ENCODE measurements around the gene GINS2. TPM values are rescaled to one million over a fixed set of nuclear protein-coding genes. Genes with fewer than 3 reads are reported as not detected.
A peak's percentile ranks its signal among the peaks of the same experiment; 100 is the strongest.

GINS2 gene
- total RNA-seq, 1 donor from 2014 or later = 1.1 TPM

DNA sequence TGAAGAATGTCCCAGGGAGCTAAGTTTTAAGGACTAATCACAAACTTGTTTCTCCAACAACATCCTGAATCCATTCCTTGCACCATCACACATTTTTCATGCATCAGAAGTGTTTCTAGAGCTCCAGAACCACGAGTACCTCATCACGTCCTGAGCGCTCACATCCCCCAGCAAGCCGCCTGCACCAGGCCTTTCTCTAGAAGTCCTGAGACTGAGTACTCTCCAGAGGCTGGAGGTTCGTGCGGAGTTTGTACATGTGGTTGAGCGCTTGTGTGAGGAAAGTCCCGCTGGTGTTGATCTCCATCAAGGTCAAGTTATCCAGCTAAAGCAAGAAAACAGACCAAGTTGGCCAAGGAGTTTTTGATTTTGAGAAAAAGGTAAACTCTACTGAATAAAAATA, 10.7 kb downstream of the GINS2 start:
- TF ChIP-seq, protein P1, sequence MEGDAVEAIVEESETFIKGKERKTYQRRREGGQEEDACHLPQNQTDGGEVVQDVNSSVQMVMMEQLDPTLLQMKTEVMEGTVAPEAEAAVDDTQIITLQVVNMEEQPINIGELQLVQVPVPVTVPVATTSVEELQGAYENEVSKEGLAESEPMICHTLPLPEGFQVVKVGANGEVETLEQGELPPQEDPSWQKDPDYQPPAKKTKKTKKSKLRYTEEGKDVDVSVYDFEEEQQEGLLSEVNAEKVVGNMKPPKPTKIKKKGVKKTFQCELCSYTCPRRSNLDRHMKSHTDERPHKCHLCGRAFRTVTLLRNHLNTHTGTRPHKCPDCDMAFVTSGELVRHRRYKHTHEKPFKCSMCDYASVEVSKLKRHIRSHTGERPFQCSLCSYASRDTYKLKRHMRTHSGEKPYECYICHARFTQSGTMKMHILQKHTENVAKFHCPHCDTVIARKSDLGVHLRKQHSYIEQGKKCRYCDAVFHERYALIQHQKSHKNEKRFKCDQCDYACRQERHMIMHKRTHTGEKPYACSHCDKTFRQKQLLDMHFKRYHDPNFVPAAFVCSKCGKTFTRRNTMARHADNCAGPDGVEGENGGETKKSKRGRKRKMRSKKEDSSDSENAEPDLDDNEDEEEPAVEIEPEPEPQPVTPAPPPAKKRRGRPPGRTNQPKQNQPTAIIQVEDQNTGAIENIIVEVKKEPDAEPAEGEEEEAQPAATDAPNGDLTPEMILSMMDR (IDR thresholded peaks at IDR 0.05) = no peak
- intact Hi-C loops (cut with DNase I) = no loop called here
- DNase-seq (peak; percentile 18), ATAC-seq (no peak)
- H3K4me1 ChIP-seq = peaks cover 26% of the 10 kb centered on the region
- no peaks in the 10 kb centered on the region for H3K9me3 ChIP-seq
- no peak overlapping the region for H3K4me3 ChIP-seq
- peaks cover 37% of the 10 kb centered on the region for H3K36me3 ChIP-seq
- no peak overlapping the region for H3K27ac ChIP-seq
- H3K27me3 ChIP-seq (ENCODE audit: low read depth) = no peaks in the 10 kb centered on the region

DNA sequence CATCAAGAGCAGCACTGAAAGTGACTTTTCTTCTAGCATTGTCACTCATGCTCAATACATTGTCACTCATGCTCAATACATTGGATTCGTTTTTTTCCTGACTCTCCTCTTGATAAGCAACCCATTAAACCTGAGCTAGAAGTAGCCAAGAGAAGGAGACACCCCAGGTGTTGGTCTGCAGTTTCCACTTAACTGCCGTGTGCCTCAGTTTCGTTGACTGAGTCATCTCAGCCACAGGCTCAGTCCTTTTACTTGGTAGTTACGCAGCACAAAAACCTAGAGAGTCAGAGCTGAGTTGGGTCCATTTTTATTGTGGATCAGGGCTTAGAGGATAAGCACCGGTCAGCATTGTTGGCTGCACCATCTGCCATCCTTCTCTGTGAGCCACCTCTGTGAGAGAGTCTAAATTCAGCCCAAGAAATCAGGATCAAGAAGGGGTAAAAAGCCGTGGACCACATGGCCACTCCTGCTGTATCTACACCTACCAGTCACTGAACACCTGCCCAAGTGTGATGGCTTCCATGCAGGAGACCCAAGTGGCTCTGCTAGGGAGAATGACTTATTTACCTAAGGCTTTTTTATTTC, 11.3 kb downstream of the GINS2 start:
- peaks cover 42% of the 10 kb centered on the region for H3K36me3 ChIP-seq
- ATAC-seq (no peak), DNase-seq (peak; percentile 13)
- no peak overlapping the region for H3K27ac ChIP-seq
- no peak overlapping the region for H3K4me3 ChIP-seq
- no peaks in the 10 kb centered on the region for H3K27me3 ChIP-seq (ENCODE audit: low read depth)
- TF ChIP-seq, protein P1 (IDR thresholded peaks at IDR 0.05) = no peak
- peaks cover 26% of the 10 kb centered on the region for H3K4me1 ChIP-seq
- H3K9me3 ChIP-seq = no peaks in the 10 kb centered on the region
- intact Hi-C loops (cut with DNase I) = no loop called here

DNA sequence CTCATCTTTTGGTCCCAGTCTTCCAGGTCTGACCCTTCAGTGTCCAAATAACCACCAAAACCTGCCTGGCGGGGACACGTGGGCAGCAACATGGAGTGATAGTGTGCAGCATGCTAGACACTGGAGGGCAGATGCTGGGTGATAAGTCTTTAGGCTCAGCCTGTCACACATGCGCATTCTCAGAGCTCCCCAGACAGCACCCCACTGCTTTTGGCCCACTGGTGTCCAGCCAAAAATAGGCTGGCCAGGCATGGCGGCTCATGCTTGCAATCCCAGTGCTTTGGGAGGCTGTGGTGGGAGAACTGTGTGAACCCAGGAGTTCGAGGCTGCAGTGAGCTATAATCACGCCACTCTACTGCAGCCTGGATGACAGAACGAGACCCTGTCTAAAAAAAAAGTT, 12.3 kb downstream of the GINS2 start:
- no peaks in the 10 kb centered on the region for H3K9me3 ChIP-seq
- no peak for ATAC-seq
- H3K36me3 ChIP-seq = peaks cover 52% of the 10 kb centered on the region
- peaks cover 26% of the 10 kb centered on the region for H3K4me1 ChIP-seq
- H3K27ac ChIP-seq = no peak overlapping the region
- intact Hi-C loops (cut with DNase I) = no loop called here
- no peak overlapping the region for H3K4me3 ChIP-seq
- TF ChIP-seq, protein P1 (IDR thresholded peaks at IDR 0.05) = no peak
- H3K27me3 ChIP-seq (ENCODE audit: low read depth) = no peaks in the 10 kb centered on the region
- DNase-seq = peak; percentile 25

DNA sequence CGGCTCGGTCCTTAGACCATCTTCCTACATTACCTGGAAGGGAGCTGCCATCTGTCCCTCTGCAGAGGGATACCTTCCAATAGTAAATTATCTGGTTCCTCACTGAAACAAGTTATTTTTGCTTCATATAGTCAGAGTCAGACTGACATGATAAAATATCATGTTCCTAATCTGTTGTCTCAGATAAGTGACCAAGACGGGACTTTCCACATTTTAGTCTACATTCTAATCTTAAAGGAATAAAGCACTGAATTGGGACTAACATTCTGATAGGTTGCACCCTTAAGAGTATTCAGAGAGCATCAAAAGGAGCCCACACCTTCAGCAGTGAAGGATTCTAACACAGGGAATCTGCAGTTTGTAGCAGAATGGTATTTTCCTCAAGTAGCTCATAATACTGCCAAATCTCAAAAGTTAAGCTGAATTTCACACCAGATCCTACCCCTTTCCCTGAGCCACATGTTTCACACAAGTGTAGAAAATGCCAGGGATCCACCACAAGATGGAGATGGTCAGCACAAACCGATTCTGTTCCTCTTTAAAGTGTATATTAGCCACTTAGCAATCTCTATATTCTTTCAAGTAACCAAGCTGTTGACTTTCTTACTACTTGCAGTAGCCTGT, 13.4 kb downstream of the GINS2 start:
- no peak for DNase-seq
- H3K36me3 ChIP-seq = peaks cover 62% of the 10 kb centered on the region
- ATAC-seq = no peak
- TF ChIP-seq, protein P1 (IDR thresholded peaks at IDR 0.05) = no peak
- H3K9me3 ChIP-seq = no peaks in the 10 kb centered on the region
- no peak overlapping the region for H3K27ac ChIP-seq
- no peak overlapping the region for H3K4me3 ChIP-seq
- no peaks in the 10 kb centered on the region for H3K27me3 ChIP-seq (ENCODE audit: low read depth)
- H3K4me1 ChIP-seq = peaks cover 22% of the 10 kb centered on the region
- intact Hi-C loops (cut with DNase I) = no loop called here

DNA sequence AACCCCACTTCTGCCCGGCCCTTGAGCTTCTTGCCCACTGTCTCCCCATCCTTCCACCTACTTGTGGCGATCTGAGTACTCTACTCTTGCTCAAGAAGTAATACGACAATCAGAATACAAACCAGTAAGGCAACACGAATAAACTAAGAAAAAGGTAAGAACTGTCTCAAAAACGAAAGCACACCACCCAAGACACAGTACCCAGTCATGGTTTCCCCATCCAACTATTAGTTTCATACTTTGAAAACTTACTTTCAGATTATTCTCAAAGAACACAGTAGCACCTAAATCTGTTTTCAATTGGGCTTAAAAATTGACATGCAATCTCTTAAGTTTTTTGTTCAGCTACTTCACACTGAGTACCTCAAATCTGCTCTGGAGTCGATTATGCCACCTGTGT, 13.9 kb downstream of the GINS2 start:
- intact Hi-C loops (cut with DNase I) = no loop called here
- Histone ChIP-seq H3K9me3 (no peaks in the 10 kb centered on the region), H3K4me1 (peaks cover 22% of the 10 kb centered on the region), H3K27me3 (ENCODE audit: low read depth) (no peaks in the 10 kb centered on the region), H3K36me3 (peaks cover 67% of the 10 kb centered on the region), H3K4me3 (no peak overlapping the region), H3K27ac (peak overlapping the region; percentile 56)
- DNase-seq (no peak), ATAC-seq (no peak)
- TF ChIP-seq, protein P1 (IDR thresholded peaks at IDR 0.05) = no peak

All from lower lobe of right lung (tissue), 2 donors.